ENCODE data around the gene FFAR2.

GRCh38 chr19:35435896-35436295, 12.2 kb upstream of the FFAR2 start:
- no peak for TF ChIP-seq GATA3 (IDR thresholded peaks at IDR 0.05; ENCODE audit: low read depth, low read length)
- TF ChIP-seq GATA2 (IDR thresholded peaks at IDR 0.05; ENCODE audit: low read depth, low read length), result no peak

Data from SH-SY5Y (cell line).